BJ (cell line): Measurements from ENCODE around the gene BUB1B. TPM values are rescaled to one million over a fixed set of nuclear protein-coding genes. Genes with fewer than 3 reads are reported as not detected.

Experiments
- CTCF ChIA-PET: fragments of 350-600 bp; formaldehyde crosslinking; extraction: SDS; loops from one replicate; lab custom pipeline; 2021; ENCODE audit warnings: antibody characterized with exemption, inconsistent platforms; lab: Yijun Ruan, JAX
- POLR2A ChIA-PET: fragments of 300-600 bp; sonication (Branson Sonifier 250); formaldehyde crosslinking; extraction: SDS; loops from one replicate; lab custom pipeline; 2021; ENCODE audit warnings: antibody characterized with exemption; lab: Charles Lee
- DNase-seq: peaks from one replicate; pipeline ENCODE4 v3.0.0-alpha.2; 2011; ENCODE audit warnings: low read depth
- H3K27me3 ChIP-seq: 2 replicates; pipeline ENCODE4 v1.6.0; 2011; ENCODE audit warnings: low read length; ENCODE audit not compliant: control insufficient read depth, insufficient read depth
- H3K36me3 ChIP-seq: 2 replicates; pipeline ENCODE4 v1.5.1; 2011; ENCODE audit warnings: low read length; ENCODE audit not compliant: control insufficient read depth, insufficient read depth
- H3K4me3 ChIP-seq: 2 replicates; pipeline ENCODE4 v1.5.1; 2011; ENCODE audit warnings: low read depth, mild to moderate bottlenecking, control low read depth, low read length
- polyA plus RNA-seq: library from polyadenylated mRNA; depleted of rRNA; stranded (reverse); fragments of >200 nt; gene quantifications from 2 replicates; pipeline ENCODE4 v1.2.3, GENCODE V29; 2011
- TF ChIP-seq, protein P1 (sequence below): IDR thresholded peaks from 2 replicates; pipeline ENCODE4 v1.5.1; 2011; ENCODE audit warnings: low read depth, mild to moderate bottlenecking, control low read depth, inconsistent platforms, low read length, moderate library complexity; ENCODE audit not compliant: insufficient read depth

Gene BUB1B
- polyA plus RNA-seq, 1 experiment = 12.8 TPM

DNA sequence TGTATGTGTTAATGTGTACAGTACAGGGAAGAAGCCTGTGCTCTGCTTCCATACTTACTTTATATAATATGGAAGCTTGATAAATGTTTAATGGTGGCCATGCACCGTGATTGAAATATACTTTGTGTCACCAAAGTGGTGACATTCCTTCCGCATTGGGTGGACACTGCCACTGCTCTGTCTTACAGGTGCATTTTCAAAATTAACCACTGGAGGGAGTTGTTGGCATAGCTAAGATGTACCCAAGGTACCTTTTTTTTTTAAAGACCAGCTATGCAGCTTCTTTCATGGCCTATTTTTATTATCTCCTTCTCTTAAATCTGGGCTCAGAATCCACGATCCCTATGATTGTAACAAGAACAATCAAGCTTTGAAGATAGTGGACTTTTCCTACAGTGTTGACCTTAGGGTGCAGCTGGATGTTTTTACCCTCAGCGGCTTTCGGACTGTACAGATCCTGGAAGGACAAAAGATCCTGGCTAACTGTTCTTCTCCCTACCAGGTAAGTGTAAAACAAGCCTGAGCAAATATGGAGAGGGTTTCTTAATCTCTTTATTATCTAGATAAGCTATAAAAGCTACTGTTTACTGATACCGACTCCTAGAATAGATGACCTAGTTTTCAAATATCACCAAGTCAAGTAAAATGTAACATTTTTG lies 56.4 kb downstream of the BUB1B start:
- CTCF ChIA-PET = interaction anchor here (0.6 to 17.4 kb wide), 39 partner anchors 11 to 181 kb away, joined by 3 to 494 read pairs (median 4); partner anchors contain the start of genes PAK6 and SRP14
- POLR2A ChIA-PET = no interaction called here
- TF ChIP-seq, protein P1, sequence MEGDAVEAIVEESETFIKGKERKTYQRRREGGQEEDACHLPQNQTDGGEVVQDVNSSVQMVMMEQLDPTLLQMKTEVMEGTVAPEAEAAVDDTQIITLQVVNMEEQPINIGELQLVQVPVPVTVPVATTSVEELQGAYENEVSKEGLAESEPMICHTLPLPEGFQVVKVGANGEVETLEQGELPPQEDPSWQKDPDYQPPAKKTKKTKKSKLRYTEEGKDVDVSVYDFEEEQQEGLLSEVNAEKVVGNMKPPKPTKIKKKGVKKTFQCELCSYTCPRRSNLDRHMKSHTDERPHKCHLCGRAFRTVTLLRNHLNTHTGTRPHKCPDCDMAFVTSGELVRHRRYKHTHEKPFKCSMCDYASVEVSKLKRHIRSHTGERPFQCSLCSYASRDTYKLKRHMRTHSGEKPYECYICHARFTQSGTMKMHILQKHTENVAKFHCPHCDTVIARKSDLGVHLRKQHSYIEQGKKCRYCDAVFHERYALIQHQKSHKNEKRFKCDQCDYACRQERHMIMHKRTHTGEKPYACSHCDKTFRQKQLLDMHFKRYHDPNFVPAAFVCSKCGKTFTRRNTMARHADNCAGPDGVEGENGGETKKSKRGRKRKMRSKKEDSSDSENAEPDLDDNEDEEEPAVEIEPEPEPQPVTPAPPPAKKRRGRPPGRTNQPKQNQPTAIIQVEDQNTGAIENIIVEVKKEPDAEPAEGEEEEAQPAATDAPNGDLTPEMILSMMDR = peak; percentile 72
- Histone ChIP-seq H3K27me3 (no peaks in the 10 kb centered on the region), H3K4me3 (no peak overlapping the region), H3K36me3 (no peaks in the 10 kb centered on the region)
- no peak for DNase-seq

DNA sequence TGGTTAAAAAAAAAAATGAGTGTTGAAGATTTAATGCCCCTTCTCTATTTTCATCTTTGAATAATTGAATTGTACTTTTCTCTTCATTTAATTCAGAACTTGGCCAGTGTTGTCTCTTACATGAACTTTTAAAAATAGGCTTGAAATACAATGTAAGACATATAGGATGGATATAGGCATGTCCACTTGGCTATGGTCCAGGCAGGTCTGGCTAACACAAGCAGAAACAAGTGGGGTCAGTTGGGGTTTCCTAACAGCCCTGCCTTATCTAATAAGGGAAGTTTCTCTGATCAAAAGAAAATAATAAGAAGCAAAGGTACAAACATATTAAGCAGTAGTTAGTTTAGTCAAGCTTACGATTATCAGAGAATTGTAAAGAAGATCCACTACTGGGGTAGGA lies 58.9 kb downstream of the BUB1B start:
- Histone ChIP-seq H3K4me3 (no peak overlapping the region), H3K27me3 (no peaks in the 10 kb centered on the region), H3K36me3 (no peaks in the 10 kb centered on the region)
- TF ChIP-seq, protein P1 = no peak
- POLR2A ChIA-PET = no interaction called here
- CTCF ChIA-PET = interaction anchor here (0.8 to 17.4 kb wide), 5 partner anchors 9 to 176 kb away, joined by 3 to 494 read pairs (median 9); no protein-coding TSS in a partner anchor
- DNase-seq = no peak

DNA sequence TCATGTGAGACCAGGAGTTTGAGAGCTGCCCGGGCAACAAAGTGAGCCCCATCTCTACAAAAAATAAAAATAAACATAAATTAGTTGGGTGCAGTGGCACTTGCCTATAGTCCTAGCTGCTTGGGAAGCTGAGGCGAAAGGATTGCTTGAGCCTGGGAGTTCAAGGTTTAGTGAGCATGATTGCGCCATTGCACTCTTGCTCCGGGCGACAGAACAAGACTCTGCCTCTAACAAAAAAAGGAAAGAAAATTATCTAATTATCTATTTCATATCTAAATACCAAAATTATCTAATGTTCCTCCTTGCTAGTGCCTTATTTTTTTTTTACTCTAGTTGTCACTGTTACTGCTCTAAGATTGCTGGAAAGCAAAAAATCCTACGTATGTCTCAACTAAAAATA lies 61.3 kb downstream of the BUB1B start:
- H3K4me3 ChIP-seq = no peak overlapping the region
- no peak for DNase-seq
- no peaks in the 10 kb centered on the region for H3K36me3 ChIP-seq
- H3K27me3 ChIP-seq = no peaks in the 10 kb centered on the region
- CTCF ChIA-PET = interaction anchor here (0.8 to 17.4 kb wide), 4 partner anchors 13 to 52 kb away, joined by 3 to 494 read pairs (median 7); partner anchors contain the start of gene PAK6
- TF ChIP-seq, protein P1 = no peak
- POLR2A ChIA-PET = no interaction called here

DNA sequence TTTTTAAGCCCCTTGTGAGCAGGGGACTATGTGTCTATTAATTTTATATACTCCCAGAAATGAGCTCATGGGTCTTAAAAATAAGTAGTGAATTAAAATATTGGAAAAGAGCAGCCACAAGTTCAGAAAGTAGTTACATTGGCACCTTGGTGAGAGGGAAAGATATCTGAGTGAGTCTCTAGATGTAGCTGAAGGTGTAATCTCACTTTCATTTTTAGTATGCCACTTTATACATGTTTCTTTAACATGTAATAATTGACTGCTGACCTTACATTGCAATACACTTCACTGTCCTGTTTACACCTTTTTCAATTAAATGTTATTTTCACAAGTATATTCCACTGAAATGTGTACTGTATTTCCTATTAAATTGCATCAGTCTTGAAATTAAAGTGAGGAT lies 65.9 kb downstream of the BUB1B start:
- POLR2A ChIA-PET = no interaction called here
- CTCF ChIA-PET = interaction anchor here (1.3 to 8.5 kb wide), 5 partner anchors 9 to 53 kb away, joined by 4 to 63 read pairs (median 5); no protein-coding TSS in a partner anchor

DNA sequence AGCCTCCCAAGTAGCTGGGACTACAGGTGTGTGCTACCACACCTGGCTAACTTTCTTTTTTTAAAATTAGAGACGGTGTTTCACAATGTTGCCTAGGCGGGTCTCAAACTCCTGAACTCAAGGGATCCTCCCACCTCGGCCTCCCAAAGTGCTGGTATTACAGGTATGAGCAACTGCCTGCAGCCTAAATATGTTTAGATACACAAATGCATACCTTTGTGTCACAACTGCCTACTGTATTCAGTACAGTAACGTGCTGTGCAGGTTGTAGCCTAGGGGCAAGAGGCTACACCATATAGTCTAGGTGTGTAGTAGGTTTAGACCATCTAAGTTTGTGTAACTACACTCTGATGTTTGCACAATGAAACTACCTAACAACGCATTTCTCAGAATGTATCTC lies 68.4 kb downstream of the BUB1B start:
- CTCF ChIA-PET = interaction anchor here (5.2 to 8.5 kb wide), 2 partner anchors 12 to 45 kb away, joined by 53 to 63 read pairs; no protein-coding TSS in a partner anchor
- Histone ChIP-seq H3K27me3 (no peaks in the 10 kb centered on the region), H3K4me3 (no peak overlapping the region), H3K36me3 (no peaks in the 10 kb centered on the region)
- DNase-seq = no peak
- POLR2A ChIA-PET = no interaction called here
- TF ChIP-seq, protein P1 = no peak

More for the DNA sequence above, 65.9 kb downstream of the BUB1B start:
- Histone ChIP-seq H3K4me3 (no peak overlapping the region), H3K36me3 (no peaks in the 10 kb centered on the region), H3K27me3 (no peaks in the 10 kb centered on the region)
- TF ChIP-seq, protein P1 = no peak
- DNase-seq = no peak
